Endodermal cell (in vitro differentiated cells): ENCODE results near the gene AXIN2. TPM values are rescaled to one million over a fixed set of nuclear protein-coding genes. Genes with fewer than 3 reads are reported as not detected.
A peak's percentile ranks its signal among the peaks of the same experiment; 100 is the strongest.

Experiments
- DNase-seq: peaks from one replicate; pipeline ENCODE4 v3.0.0-alpha.2; 2017
- H3K27ac ChIP-seq: 2 replicates; pipeline ENCODE4 v1.5.1; 2013; ENCODE audit warnings: mild to moderate bottlenecking, low read depth, low read length, moderate library complexity
- H3K27me3 ChIP-seq: 2 replicates; pipeline ENCODE4 v1.6.1; 2013; ENCODE audit warnings: mild to moderate bottlenecking, low read length, moderate library complexity; ENCODE audit not compliant: insufficient read depth, control insufficient read depth, poor library complexity, severe bottlenecking
- H3K36me3 ChIP-seq: 2 replicates; pipeline ENCODE4 v1.7.0; 2013; ENCODE audit warnings: mild to moderate bottlenecking, low read length, moderate library complexity; ENCODE audit not compliant: control insufficient read depth, insufficient read depth
- H3K4me1 ChIP-seq: one replicate; pipeline ENCODE4 v1.7.0; 2013; ENCODE audit warnings: low read length; ENCODE audit not compliant: control insufficient read depth, insufficient read depth
- H3K4me3 ChIP-seq: 2 replicates; pipeline ENCODE4 v1.5.1; 2013; ENCODE audit warnings: mild to moderate bottlenecking, low read length, moderate library complexity
- H3K9ac ChIP-seq: 2 replicates; pipeline ENCODE4 v1.6.1; 2013; ENCODE audit warnings: mild to moderate bottlenecking, low read length, moderate library complexity; ENCODE audit not compliant: poor library complexity, severe bottlenecking; ENCODE audit errors: extremely low read depth
- H3K9me3 ChIP-seq: 2 replicates; pipeline ENCODE4 v1.6.1; 2013; ENCODE audit warnings: mild to moderate bottlenecking, low read length, moderate library complexity; ENCODE audit not compliant: control insufficient read depth
- H3K27ac Mint-ChIP-seq: 2 replicates; pipeline ENCODE4 v1.8.0; 2020; ENCODE audit warnings: mixed read lengths
- H3K27me3 Mint-ChIP-seq: 2 replicates; pipeline ENCODE4 v1.8.0; 2021; ENCODE audit warnings: mild to moderate bottlenecking, mixed read lengths; ENCODE audit not compliant: insufficient read depth
- H3K36me3 Mint-ChIP-seq: 2 replicates; pipeline ENCODE4 v1.8.0; 2020; ENCODE audit warnings: low read depth, mixed read lengths
- H3K4me1 Mint-ChIP-seq: 2 replicates; pipeline ENCODE4 v1.8.0; 2020; ENCODE audit warnings: mixed read lengths
- H3K4me3 Mint-ChIP-seq: 2 replicates; pipeline ENCODE4 v1.8.0; 2020; ENCODE audit warnings: mild to moderate bottlenecking, moderate library complexity, mixed read lengths
- H3K9me3 Mint-ChIP-seq: 2 replicates; pipeline ENCODE4 v1.8.0; 2020; ENCODE audit warnings: mild to moderate bottlenecking, mixed read lengths
- CTCF ChIP-seq: fragments of 200-600 bp; sonication (generic); conservative IDR thresholded peaks from 2 replicates; pipeline ENCODE4 v1.5.0; 2021; ENCODE audit warnings: antibody characterized with exemption, mild to moderate bottlenecking
- WGBS, 2 experiments: methylation state at CpG; one replicate each; pipeline versions ENCODE4 v1.1.5 to v1.1.7; 2013; ENCODE audit warnings: missing lambda C conversion rate in 2 of 2, mixed read lengths in 1 of 2; ENCODE audit not compliant: insufficient coverage in 1 of 2, insufficient read length in 1 of 2; 5-methylcytosine and 5-hydroxymethylcytosine counted together
- total RNA-seq, 2 donors: library from RNA; stranded (reverse); fragmentation: NEBNext Ultra II Directional in 1 of 2; extraction: Animal tissue kit (Norgen Biotek cat#: 25700) in 1 of 2; gene quantifications; 2 replicates in 1 of 2; 3 replicates in 1 of 2; pipeline ENCODE4 v1.2.1, GENCODE V29; 2021

AXIN2 gene
- total RNA-seq, 2 donors from 2014 or later, result 40.1 to 53.2 TPM

DNA sequence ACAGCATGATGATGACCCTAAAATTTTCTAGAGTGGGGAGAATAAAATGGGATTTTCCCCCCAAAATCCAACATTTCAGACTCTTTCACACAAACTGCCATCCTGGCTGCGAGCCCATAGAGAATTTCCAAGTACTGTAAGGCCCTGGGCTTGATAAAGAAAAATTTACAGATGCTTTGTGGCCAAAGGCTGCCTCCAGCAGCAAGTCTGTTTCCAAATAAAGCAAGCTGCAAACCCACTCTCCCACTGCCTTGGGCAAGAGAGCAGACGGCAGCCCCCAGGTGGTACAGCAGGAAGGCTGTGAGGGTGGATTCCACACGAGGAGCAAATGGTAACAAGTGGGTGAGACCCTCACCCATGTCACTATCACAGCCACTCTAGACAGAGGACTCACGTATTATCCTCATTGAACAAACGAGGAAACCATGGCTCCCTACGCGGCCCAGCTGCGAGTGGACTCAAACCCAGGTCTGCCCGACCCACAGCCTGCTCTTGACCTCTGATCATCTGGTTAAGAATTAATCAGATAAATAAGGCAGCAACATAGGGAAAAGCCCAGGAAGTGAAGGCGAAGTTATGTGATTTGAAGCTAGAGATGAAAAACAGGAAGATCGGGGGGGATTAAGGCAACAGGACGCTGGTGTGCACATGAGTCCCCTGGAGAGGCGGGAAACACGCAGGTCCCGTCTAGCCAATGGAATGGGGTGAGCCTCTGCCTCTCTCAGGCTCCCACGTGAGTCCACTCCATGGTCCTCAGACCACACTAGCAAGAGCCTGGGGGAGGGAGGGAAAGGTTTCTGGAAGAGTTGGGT, 37.4 kb downstream of the AXIN2 start:
- peaks cover 30% of the 10 kb centered on the region for H3K4me1 Mint-ChIP-seq
- no peak overlapping the region for H3K9ac ChIP-seq
- 86 to 87% methylated on average over 12 to 16 of the region's 16 CpGs for WGBS, 2 experiments
- no peaks in the 10 kb centered on the region for H3K27me3 ChIP-seq
- no peaks in the 10 kb centered on the region for H3K9me3 Mint-ChIP-seq
- no peak overlapping the region for H3K27ac Mint-ChIP-seq
- peaks cover 16% of the 10 kb centered on the region for H3K36me3 ChIP-seq
- no peak for TF ChIP-seq CTCF
- no peaks in the 10 kb centered on the region for H3K9me3 ChIP-seq
- no peaks in the 10 kb centered on the region for H3K27me3 Mint-ChIP-seq
- H3K4me3 Mint-ChIP-seq, result no peak overlapping the region
- peaks cover 9% of the 10 kb centered on the region for H3K4me1 ChIP-seq
- H3K4me3 ChIP-seq, result no peak overlapping the region
- H3K27ac ChIP-seq, result no peak overlapping the region
- no peak for DNase-seq
- peaks cover 14% of the 10 kb centered on the region for H3K36me3 Mint-ChIP-seq

DNA sequence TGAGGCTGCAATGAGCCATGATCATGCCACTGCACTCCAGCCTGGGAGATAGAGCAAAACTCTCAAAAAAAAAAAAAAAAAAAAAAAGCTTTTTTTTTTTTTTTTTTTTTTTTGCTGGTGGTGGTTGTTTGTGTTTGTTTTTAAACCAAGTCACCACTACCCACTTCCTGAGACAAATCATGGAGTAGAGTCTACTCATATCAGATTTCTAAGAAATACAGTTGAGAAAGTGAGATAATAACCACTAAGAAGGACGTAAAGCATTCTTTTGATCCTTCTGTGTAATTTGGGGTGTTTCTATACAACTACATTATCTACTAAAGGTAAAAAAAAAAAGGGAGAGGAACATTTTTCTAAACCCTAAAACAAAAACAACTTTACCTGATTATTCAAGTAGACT, 38.0 kb downstream of the AXIN2 start:
- Mint-ChIP-seq H3K27ac (no peak overlapping the region), H3K36me3 (peaks cover 10% of the 10 kb centered on the region), H3K27me3 (no peaks in the 10 kb centered on the region), H3K4me1 (peaks cover 30% of the 10 kb centered on the region), H3K4me3 (no peak overlapping the region), H3K9me3 (no peaks in the 10 kb centered on the region)
- H3K36me3 ChIP-seq, result peaks cover 10% of the 10 kb centered on the region
- H3K27me3 ChIP-seq, result no peaks in the 10 kb centered on the region
- peaks cover 9% of the 10 kb centered on the region for H3K4me1 ChIP-seq
- DNase-seq, result no peak
- no peak overlapping the region for H3K9ac ChIP-seq
- no peaks in the 10 kb centered on the region for H3K9me3 ChIP-seq
- H3K27ac ChIP-seq, result no peak overlapping the region
- TF ChIP-seq CTCF, result no peak
- WGBS, 2 experiments, result no CpG with 5 or more reads among the region's 1 CpG
- H3K4me3 ChIP-seq, result no peak overlapping the region

- no peak for TF ChIP-seq CTCF
- Histone ChIP-seq H3K27ac (no peak overlapping the region), H3K36me3 (peaks cover 5% of the 10 kb centered on the region), H3K9me3 (no peaks in the 10 kb centered on the region), H3K4me3 (no peak overlapping the region), H3K4me1 (peaks cover 9% of the 10 kb centered on the region), H3K9ac (no peak overlapping the region), H3K27me3 (no peaks in the 10 kb centered on the region)
- Mint-ChIP-seq H3K27ac (no peak overlapping the region), H3K4me3 (no peak overlapping the region), H3K4me1 (peaks cover 30% of the 10 kb centered on the region), H3K36me3 (peaks cover 6% of the 10 kb centered on the region), H3K9me3 (no peaks in the 10 kb centered on the region), H3K27me3 (peaks cover under 1% of the 10 kb centered on the region)
- peak; percentile 73 for DNase-seq
- 90 to 93% methylated on average over 5 to 14 of the region's 14 CpGs for WGBS, 2 experiments
Observed at GRCh38 chr17:65522751-65523404, 38.6 kb downstream of the AXIN2 start.
